Prostate gland (tissue), 2 donors: ENCODE results near the gene COX6B1.

Source experiments
- POLR2AphosphoS5 ChIP-seq: sonication (generic); formaldehyde crosslinking; IDR thresholded peaks from one replicate; pipeline ENCODE4 v1.6.1; 2017; ENCODE audit warnings: antibody characterized with exemption
- TF ChIP-seq, protein P1 (sequence below), 4 experiments: fragments of 200-600 bp in 2 of 4; fragments of 450-650 bp in 2 of 4; sonication (generic) in 2 of 4; IDR thresholded peaks; 1 replicate in 3 of 4; 2 replicates in 1 of 4; pipeline ENCODE4 v1.5.1; 2016 to 2019; ENCODE audit warnings: antibody characterized with exemption in 4 of 4, mild to moderate bottlenecking in 2 of 4, moderate library complexity in 2 of 4

DNA sequence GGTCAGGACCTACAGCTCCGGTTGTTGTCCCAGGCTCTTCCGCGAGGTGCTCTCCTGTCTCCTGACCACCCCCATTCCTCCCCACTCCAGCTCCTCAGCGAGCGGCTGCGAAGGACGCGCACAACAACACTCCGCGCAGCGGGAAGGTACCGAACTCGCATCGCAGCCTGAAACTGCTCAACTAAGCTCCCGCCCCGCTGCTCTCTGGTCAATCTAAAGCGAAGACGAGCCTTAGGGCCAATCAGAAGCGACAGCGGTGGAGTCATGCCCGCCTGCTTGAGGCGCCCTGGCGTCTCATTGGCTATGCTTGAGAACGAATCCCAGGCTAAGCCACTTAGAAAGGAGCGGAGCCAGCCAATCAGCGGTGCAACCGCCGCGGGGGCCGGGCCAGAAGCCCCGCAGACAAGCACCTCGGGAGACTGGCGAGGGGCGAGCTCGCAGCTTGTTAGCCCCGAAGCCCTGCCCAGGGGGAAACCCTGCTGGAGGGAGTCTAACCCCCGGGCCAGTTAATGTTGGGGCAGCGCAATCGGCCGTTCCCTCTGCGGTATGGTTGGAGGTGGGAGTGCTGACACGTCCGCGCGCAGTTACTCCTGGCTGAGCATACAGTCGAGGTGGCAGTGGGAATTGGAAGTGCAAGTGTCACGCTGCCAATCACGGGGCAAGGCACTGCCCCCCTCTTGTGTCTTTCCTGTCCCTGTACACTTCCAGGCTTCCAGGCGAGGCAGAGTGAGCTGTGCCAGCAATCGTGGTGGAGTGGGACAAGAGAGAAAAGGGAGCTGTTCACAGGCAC lies 54.3 kb downstream of the COX6B1 start:
- TF ChIP-seq, protein P1, sequence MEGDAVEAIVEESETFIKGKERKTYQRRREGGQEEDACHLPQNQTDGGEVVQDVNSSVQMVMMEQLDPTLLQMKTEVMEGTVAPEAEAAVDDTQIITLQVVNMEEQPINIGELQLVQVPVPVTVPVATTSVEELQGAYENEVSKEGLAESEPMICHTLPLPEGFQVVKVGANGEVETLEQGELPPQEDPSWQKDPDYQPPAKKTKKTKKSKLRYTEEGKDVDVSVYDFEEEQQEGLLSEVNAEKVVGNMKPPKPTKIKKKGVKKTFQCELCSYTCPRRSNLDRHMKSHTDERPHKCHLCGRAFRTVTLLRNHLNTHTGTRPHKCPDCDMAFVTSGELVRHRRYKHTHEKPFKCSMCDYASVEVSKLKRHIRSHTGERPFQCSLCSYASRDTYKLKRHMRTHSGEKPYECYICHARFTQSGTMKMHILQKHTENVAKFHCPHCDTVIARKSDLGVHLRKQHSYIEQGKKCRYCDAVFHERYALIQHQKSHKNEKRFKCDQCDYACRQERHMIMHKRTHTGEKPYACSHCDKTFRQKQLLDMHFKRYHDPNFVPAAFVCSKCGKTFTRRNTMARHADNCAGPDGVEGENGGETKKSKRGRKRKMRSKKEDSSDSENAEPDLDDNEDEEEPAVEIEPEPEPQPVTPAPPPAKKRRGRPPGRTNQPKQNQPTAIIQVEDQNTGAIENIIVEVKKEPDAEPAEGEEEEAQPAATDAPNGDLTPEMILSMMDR (IDR thresholded peaks at IDR 0.05): no peak
- TF ChIP-seq POLR2AphosphoS5: peak; percentile 90
